ENCODE measurements around the gene B3GNT5. TPM values are rescaled to one million over a fixed set of nuclear protein-coding genes. Genes with fewer than 3 reads are reported as not detected.

Gene B3GNT5
- polyA plus RNA-seq, 3 donors: 14.1 to 17.7 (median 14.2) TPM

GRCh38 chr3:183254487-183255347, 1.7 kb downstream of the B3GNT5 start:
- peaks cover 1 to 3% (median 2%) of the 10 kb centered on the region in 3 donors for H3K27me3 Mint-ChIP-seq (ENCODE audit: low read depth in 3 of 3)
- intact Hi-C loops (cut with micrococcal nuclease): loop anchor here (2.0 to 10.0 kb wide), 7 partner anchors 33 to 130 kb away; no protein-coding TSS in a partner anchor

More at GRCh38 chr3:183254487-183255347, 1.7 kb downstream of the B3GNT5 start:
- Histone ChIP-seq H3K36me3 (replicated peaks in 1 of 2; ENCODE audit: control insufficient read depth in 1 of 2, insufficient read depth in 2 of 2, low read length in 2 of 2) (no peaks in the 10 kb centered on the region), H3K4me2 (replicated peaks; ENCODE audit: extremely low read depth, low read length, poor library complexity, severe bottlenecking) (peak overlapping the region; percentile 78), H3K4me1 (ENCODE audit: control insufficient read depth in 1 of 2, insufficient read depth in 2 of 2, low read length in 2 of 2) (peaks cover 32 to 42% of the 10 kb centered on the region in 2 donors), H3K4me3 (replicated peaks in 1 of 3; ENCODE audit: low read depth in 2 of 3, low read length in 3 of 3) (peak overlapping the region; percentile 68 to 91 (median 69)), H3K9me3 (replicated peaks in 1 of 2; ENCODE audit: control insufficient read depth in 1 of 2, insufficient read depth in 1 of 2, low read length in 2 of 2) (no peaks in the 10 kb centered on the region), H3K27me3 (ENCODE audit: control insufficient read depth in 2 of 2, insufficient read depth in 2 of 2, low read length in 2 of 2) (no peaks in the 10 kb centered on the region), H3K9ac (ENCODE audit: insufficient read depth, low read length, poor library complexity, severe bottlenecking) (peak overlapping the region; percentile 90), H3K27ac (ENCODE audit: low read depth in 1 of 2, low read length in 2 of 2) (peak overlapping the region; percentile 52 to 88), H2AFZ (ENCODE audit: insufficient read depth, low read depth, low read length, poor library complexity, severe bottlenecking) (peak overlapping the region; percentile 76), H3K79me2 (ENCODE audit: insufficient read depth, low read length) (peaks cover 65% of the 10 kb centered on the region), H4K20me1 (ENCODE audit: insufficient read depth, low read length) (no peaks in the 10 kb centered on the region)
- peak overlapping the region; percentile 89 to 90 for H3K4me3 Mint-ChIP-seq
- H3K4me1 Mint-ChIP-seq: peaks cover 51% of the 10 kb centered on the region
- no peak for TF ChIP-seq CTCF (IDR thresholded peaks at IDR 0.05)
- peaks cover 0 to 2% (median 0%) of the 10 kb centered on the region in 7 donors for H3K9me3 Mint-ChIP-seq
- H3K36me3 Mint-ChIP-seq: peaks cover 5 to 17% of the 10 kb centered on the region in 2 donors
- WGBS (ENCODE audit: insufficient coverage): 2% methylated on average over 39 of the region's 49 CpGs
- DNase-seq: peak in 2 of 3 donors; percentile 46 to 48
- H3K27ac Mint-ChIP-seq: peak overlapping the region; percentile 18 to 92 (median 85)

All from CD14-positive monocyte (primary cell).